ENCODE data around the gene CRTC3.

DNA sequence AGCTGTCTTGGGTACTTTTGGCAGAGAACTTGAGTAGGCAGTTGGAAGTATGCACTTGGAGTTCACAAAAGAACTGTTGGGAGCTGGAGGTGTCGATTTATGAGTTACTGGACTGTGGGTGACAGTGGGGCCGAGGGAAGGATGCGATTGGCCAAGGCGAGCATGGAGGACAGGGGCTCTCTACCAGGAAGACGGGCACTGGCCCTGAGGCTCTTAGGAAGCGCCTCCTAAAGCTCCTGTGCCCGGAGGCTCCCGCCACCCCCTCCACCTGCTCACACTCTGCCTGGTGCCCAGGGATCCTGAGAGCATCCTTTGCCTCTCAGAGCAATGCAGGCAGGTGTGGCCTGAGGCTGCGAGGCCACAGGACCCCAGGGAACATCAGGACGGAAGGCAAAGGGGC is 69.0 kb downstream of the CRTC3 start:
- no peak for TF ChIP-seq YY1 (IDR thresholded peaks at IDR 0.05; ENCODE audit: insufficient read depth, insufficient read length)
- no peak for TF ChIP-seq ZNF274 (IDR thresholded peaks at IDR 0.05; ENCODE audit: low read depth, low read length)
- no peak for TF ChIP-seq SUZ12 (IDR thresholded peaks at IDR 0.05; ENCODE audit: extremely low read depth, insufficient read depth, insufficient read length)

Measured in NT2/D1 (cell line).